Ishikawa (cell line): ENCODE data around the gene TBC1D21.

Source experiments
- CEBPB ChIP-seq: IDR thresholded peaks from 2 replicates; pipeline ENCODE4 v1.6.1; 2012
- CREB1 ChIP-seq: IDR thresholded peaks from 2 replicates; pipeline ENCODE4 v1.6.1; 2012; ENCODE audit warnings: low read depth
- EGR1 ChIP-seq: IDR thresholded peaks from 2 replicates; pipeline ENCODE4 v1.6.1; 2012
- EP300 ChIP-seq: IDR thresholded peaks from 2 replicates; pipeline ENCODE4 v1.6.1; 2012; ENCODE audit warnings: borderline replicate concordance
- FOXM1 ChIP-seq: IDR thresholded peaks from 2 replicates; pipeline ENCODE4 v1.6.1; 2012; ENCODE audit warnings: low read depth, borderline replicate concordance
- NFIC ChIP-seq: IDR thresholded peaks from 2 replicates; pipeline ENCODE4 v1.6.1; 2012
- RAD21 ChIP-seq: IDR thresholded peaks from 2 replicates; pipeline ENCODE4 v1.6.1; 2012; ENCODE audit warnings: low read depth
- TAF1 ChIP-seq: IDR thresholded peaks from 2 replicates; pipeline ENCODE4 v1.6.1; 2012; ENCODE audit warnings: low read depth, mild to moderate bottlenecking
- TCF12 ChIP-seq: IDR thresholded peaks from 2 replicates; pipeline ENCODE4 v1.6.1; 2012; ENCODE audit warnings: low read depth
- TEAD4 ChIP-seq: IDR thresholded peaks from 2 replicates; pipeline ENCODE4 v1.6.1; 2012
- YY1 ChIP-seq: IDR thresholded peaks from 2 replicates; pipeline ENCODE4 v1.6.1; 2012; ENCODE audit warnings: low read depth
- ZBTB7A ChIP-seq: IDR thresholded peaks from 2 replicates; pipeline ENCODE4 v1.6.1; 2012; ENCODE audit warnings: low read depth
- TF ChIP-seq, protein P1 (sequence below): IDR thresholded peaks from 2 replicates; pipeline ENCODE4 v1.6.1; 2012
- TF ChIP-seq, protein P2 (sequence below): IDR thresholded peaks from 2 replicates; pipeline ENCODE4 v1.6.1; 2012; ENCODE audit warnings: low read depth, mild to moderate bottlenecking
- TF ChIP-seq, protein P3 (sequence below): IDR thresholded peaks from 2 replicates; pipeline ENCODE4 v1.6.1; 2012

TBC1D21 gene

DNA sequence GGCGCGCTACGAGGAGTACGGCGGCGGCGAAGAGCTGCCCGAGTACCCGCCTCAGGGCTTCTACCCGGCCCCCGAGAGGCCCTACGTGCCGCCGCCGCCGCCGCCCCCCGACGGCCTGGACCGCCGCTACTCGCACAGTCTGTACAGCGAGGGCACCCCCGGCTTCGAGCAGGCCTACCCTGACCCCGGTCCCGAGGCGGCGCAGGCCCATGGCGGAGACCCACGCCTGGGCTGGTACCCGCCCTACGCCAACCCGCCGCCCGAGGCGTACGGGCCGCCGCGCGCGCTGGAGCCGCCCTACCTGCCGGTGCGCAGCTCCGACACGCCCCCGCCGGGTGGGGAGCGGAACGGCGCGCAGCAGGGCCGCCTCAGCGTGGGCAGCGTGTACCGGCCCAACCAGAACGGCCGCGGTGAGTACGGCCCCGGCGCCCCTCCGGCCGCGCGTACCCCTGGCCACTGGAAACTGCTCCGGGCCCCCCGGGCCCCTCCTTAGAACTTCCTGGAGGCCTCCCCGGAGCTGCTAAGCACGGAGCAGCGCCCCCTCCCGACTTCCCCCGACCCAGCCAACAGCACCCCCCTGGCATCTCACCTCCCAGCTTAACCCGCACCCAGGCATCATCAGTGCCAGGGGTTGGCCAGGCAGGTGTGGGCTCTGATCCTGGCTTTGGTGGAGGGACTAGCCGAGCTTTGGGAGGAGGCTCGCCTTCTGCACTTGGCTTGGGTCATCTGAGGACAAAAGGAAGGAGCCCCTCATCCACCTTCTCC is 54.3 kb downstream of the TBC1D21 start:
- TF ChIP-seq RAD21, result 0 out of 2 replicates have a peak, but pooled peaks have one; percentile 5
- no peak for TF ChIP-seq TEAD4
- TF ChIP-seq, protein P1, sequence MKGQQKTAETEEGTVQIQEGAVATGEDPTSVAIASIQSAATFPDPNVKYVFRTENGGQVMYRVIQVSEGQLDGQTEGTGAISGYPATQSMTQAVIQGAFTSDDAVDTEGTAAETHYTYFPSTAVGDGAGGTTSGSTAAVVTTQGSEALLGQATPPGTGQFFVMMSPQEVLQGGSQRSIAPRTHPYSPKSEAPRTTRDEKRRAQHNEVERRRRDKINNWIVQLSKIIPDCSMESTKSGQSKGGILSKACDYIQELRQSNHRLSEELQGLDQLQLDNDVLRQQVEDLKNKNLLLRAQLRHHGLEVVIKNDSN, result 0 out of 2 replicates have a peak, but pooled peaks have one; percentile 2
- TF ChIP-seq ZBTB7A, result peak; percentile 76
- TF ChIP-seq EP300, result no peak
- no peak for TF ChIP-seq CREB1
- TF ChIP-seq TCF12, result 0 out of 2 replicates have a peak, but pooled peaks have one; percentile 16
- TF ChIP-seq EGR1, result peak; percentile 87
- peak; percentile 56; the same call in 1 of the 2 replicates for TF ChIP-seq YY1

DNA sequence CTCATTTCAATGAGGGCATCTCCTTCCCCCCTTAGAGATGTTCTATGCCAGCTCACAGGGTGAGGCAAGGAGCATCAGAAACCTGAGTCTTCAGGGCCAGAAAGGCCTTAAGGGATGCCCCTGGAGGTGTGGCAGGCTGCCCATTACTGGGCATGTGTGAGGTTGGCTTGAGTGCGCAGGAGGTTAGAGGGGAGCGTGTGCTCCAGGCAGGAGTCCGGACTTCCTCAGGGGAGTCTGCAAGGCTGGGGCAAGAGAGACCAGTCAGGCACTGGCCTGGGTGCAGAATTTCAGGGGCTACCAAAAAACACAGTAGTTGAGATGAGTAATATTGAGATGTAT is 54.8 kb downstream of the TBC1D21 start:
- TF ChIP-seq ZBTB7A (no peak), EP300 (no peak), EGR1 (no peak), TCF12 (no peak), CEBPB (no peak), RAD21 (no peak), TEAD4 (no peak), NFIC (no peak), TAF1 (no peak), CREB1 (no peak), FOXM1 (no peak), YY1 (no peak)
- TF ChIP-seq, protein P1, result no peak
- TF ChIP-seq, protein P2, sequence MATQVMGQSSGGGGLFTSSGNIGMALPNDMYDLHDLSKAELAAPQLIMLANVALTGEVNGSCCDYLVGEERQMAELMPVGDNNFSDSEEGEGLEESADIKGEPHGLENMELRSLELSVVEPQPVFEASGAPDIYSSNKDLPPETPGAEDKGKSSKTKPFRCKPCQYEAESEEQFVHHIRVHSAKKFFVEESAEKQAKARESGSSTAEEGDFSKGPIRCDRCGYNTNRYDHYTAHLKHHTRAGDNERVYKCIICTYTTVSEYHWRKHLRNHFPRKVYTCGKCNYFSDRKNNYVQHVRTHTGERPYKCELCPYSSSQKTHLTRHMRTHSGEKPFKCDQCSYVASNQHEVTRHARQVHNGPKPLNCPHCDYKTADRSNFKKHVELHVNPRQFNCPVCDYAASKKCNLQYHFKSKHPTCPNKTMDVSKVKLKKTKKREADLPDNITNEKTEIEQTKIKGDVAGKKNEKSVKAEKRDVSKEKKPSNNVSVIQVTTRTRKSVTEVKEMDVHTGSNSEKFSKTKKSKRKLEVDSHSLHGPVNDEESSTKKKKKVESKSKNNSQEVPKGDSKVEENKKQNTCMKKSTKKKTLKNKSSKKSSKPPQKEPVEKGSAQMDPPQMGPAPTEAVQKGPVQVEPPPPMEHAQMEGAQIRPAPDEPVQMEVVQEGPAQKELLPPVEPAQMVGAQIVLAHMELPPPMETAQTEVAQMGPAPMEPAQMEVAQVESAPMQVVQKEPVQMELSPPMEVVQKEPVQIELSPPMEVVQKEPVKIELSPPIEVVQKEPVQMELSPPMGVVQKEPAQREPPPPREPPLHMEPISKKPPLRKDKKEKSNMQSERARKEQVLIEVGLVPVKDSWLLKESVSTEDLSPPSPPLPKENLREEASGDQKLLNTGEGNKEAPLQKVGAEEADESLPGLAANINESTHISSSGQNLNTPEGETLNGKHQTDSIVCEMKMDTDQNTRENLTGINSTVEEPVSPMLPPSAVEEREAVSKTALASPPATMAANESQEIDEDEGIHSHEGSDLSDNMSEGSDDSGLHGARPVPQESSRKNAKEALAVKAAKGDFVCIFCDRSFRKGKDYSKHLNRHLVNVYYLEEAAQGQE, result no peak
- TF ChIP-seq, protein P3, sequence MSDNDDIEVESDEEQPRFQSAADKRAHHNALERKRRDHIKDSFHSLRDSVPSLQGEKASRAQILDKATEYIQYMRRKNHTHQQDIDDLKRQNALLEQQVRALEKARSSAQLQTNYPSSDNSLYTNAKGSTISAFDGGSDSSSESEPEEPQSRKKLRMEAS, result no peak

DNA sequence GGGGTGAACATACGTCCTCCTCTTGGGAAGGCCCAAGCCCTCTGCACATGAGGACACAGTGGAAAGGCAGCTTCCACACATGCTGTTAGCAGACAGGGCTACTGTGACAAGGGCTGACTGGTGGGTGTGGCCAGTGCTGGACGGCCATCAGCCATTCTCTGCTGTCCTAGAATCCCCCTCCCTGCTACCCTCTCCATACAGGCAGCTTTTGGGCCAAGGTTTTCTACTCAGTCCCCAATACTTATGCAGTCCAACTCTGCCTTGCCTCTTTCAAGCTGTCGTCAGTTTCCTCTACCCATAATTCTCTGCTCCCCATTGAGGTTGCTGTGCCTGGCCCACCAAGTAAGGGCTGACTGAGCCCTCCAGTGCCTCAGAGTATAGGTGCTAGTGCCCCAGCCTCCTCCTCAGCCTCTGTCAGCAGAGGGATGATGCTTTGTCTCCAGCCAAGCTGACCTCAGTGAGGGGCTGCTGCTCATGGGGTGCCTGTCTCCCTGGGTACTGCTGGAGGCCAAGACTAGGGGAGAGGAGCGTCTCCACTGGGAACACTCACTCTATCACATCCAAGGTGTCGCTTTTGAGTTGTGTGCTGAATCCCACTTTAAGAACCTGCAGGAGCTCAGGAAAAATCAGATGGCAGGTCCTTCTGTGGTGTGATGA is 55.7 kb downstream of the TBC1D21 start:
- no peak for TF ChIP-seq TCF12
- TF ChIP-seq CEBPB, result no peak
- TF ChIP-seq, protein P3, result no peak
- no peak for TF ChIP-seq TEAD4
- TF ChIP-seq NFIC, result no peak

DNA sequence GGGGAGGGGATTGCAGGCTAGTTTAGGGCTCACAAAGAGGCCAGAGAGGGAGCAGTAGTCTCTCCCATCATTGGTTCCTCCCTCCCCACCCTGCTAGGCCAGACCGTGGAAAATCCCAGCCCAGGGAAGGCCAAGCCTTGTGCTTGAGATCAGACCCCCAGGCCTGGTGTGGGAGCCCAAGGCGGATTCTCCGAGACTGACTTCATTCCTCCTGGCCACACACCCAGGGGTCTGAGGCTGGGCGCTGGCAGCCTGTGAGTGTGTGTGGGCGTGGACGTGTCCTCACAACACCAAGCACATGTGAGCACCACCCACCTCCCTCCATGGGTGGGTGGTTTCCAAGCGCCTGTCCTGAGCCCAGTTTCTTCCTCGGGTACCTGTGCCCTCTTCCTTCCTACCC is 57.0 kb downstream of the TBC1D21 start:
- TF ChIP-seq EGR1 (no peak), ZBTB7A (no peak), TAF1 (no peak), YY1 (no peak), CREB1 (no peak), TCF12 (no peak), EP300 (no peak), NFIC (no peak), RAD21 (no peak), CEBPB (no peak)
- TF ChIP-seq, protein P2, result no peak
- TF ChIP-seq, protein P1, result no peak
- TF ChIP-seq, protein P3, result no peak

DNA sequence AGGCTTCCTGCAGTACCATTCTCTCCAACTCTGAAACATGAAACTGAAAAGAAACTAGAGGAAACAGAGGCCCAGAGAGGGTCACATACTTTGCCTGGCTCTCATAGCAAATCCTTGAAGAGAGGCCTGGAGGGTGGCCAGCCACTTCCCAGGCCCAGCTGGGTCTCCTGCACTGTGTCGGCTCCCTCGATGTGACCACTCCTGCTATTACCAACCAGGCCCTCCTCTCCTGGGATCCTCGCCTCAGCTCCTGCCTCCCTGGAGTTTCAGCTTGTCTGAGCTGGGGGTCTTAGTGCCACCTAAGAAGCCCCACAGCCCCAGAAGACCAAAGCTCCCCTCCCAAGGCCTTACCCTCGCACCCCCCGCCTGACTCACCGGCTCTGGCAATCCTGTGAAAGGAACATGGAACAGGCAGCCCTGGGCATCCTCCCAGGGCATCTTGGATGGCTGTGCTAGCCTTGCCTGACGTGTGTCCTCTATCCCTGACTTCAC is 57.5 kb downstream of the TBC1D21 start:
- TF ChIP-seq, protein P2, result no peak
- TF ChIP-seq CEBPB (no peak), EP300 (no peak), YY1 (no peak)
